Astrocyte (in vitro differentiated cells and primary cell): ENCODE results near the gene METTL26. TPM values are rescaled to one million over a fixed set of nuclear protein-coding genes. Genes with fewer than 3 reads are reported as not detected.
A peak's percentile ranks its signal among the peaks of the same experiment; 100 is the strongest.

Experiments
- DNase-seq: peaks from one replicate; pipeline ENCODE4 v3.0.0-alpha.2; 2010; ENCODE audit warnings: low read depth
- FAIRE-seq: peaks from 2 replicates; lab custom pipeline; 2011; peaks lifted over from hg19 to GRCh38; lab: Jason Lieb, UNC
- H2AFZ ChIP-seq: 2 replicates; pipeline ENCODE4 v1.6.0; 2012; ENCODE audit warnings: low read depth, low read length, inconsistent platforms
- H3K27ac ChIP-seq: 2 replicates; pipeline ENCODE4 v1.5.1; 2011; ENCODE audit warnings: low read depth, low read length, inconsistent platforms
- H3K27me3 ChIP-seq: 2 replicates; pipeline ENCODE4 v1.6.0; 2011; ENCODE audit warnings: low read length, inconsistent platforms; ENCODE audit not compliant: insufficient read depth
- H3K36me3 ChIP-seq: 2 replicates; pipeline ENCODE4 v1.5.1; 2011; ENCODE audit warnings: low read length, inconsistent platforms; ENCODE audit not compliant: insufficient read depth
- H3K4me1 ChIP-seq: 2 replicates; pipeline ENCODE4 v1.5.1; 2011; ENCODE audit warnings: low read length, inconsistent platforms; ENCODE audit not compliant: insufficient read depth
- H3K4me2 ChIP-seq: 2 replicates; pipeline ENCODE4 v1.6.0; 2012; ENCODE audit warnings: low read length, inconsistent platforms
- H3K4me3 ChIP-seq: 2 replicates; pipeline ENCODE4 v1.5.1; 2011; ENCODE audit warnings: low read depth, mild to moderate bottlenecking, low read length, inconsistent platforms; ENCODE audit not compliant: insufficient read depth
- H3K79me2 ChIP-seq: 2 replicates; pipeline ENCODE4 v1.6.0; 2012; ENCODE audit warnings: mild to moderate bottlenecking, low read length, inconsistent platforms; ENCODE audit not compliant: insufficient read depth
- H3K9ac ChIP-seq: 2 replicates; pipeline ENCODE4 v1.6.0; 2012; ENCODE audit warnings: mild to moderate bottlenecking, low read length, inconsistent platforms
- H3K9me3 ChIP-seq: 2 replicates; pipeline ENCODE4 v1.5.1; 2012; ENCODE audit warnings: low read depth, mild to moderate bottlenecking, low read length, inconsistent platforms; ENCODE audit not compliant: insufficient read depth
- H4K20me1 ChIP-seq: 2 replicates; pipeline ENCODE4 v1.6.0; 2012; ENCODE audit warnings: low read length, inconsistent platforms; ENCODE audit not compliant: insufficient read depth
- H3K27ac Mint-ChIP-seq: one replicate; pipeline ENCODE4 v1.8.0; 2021; ENCODE audit warnings: mild to moderate bottlenecking, mixed read lengths; ENCODE audit not compliant: unreplicated experiment
- H3K27me3 Mint-ChIP-seq: one replicate; pipeline ENCODE4 v1.8.0; 2021; ENCODE audit warnings: low read depth, mixed read lengths; ENCODE audit not compliant: unreplicated experiment
- H3K36me3 Mint-ChIP-seq: one replicate; pipeline ENCODE4 v1.8.0; 2021; ENCODE audit warnings: low read depth, mixed read lengths; ENCODE audit not compliant: unreplicated experiment
- H3K4me1 Mint-ChIP-seq: one replicate; pipeline ENCODE4 v1.8.0; 2021; ENCODE audit warnings: low read depth, mixed read lengths; ENCODE audit not compliant: unreplicated experiment
- H3K4me3 Mint-ChIP-seq: one replicate; pipeline ENCODE4 v1.8.0; 2021; ENCODE audit warnings: mild to moderate bottlenecking, moderate library complexity, mixed read lengths; ENCODE audit not compliant: unreplicated experiment
- H3K9me3 Mint-ChIP-seq: one replicate; pipeline ENCODE4 v1.8.0; 2021; ENCODE audit warnings: mild to moderate bottlenecking, mixed read lengths; ENCODE audit not compliant: unreplicated experiment
- CTCF ChIP-seq: IDR thresholded peaks from 2 replicates; pipeline ENCODE4 v1.5.1; 2011; ENCODE audit warnings: low read depth, mild to moderate bottlenecking, inconsistent platforms, low read length, moderate library complexity; ENCODE audit not compliant: insufficient read depth
- EZH2 ChIP-seq: IDR thresholded peaks from 2 replicates; pipeline ENCODE4 v1.6.1; 2012; ENCODE audit warnings: mild to moderate bottlenecking, low read length, inconsistent platforms; ENCODE audit not compliant: insufficient read depth
- total RNA-seq: library from RNA; stranded (reverse); gene quantifications from 2 replicates; pipeline ENCODE4 v1.2.1, GENCODE V29; 2021

The METTL26 gene
- total RNA-seq, 1 donor from 2014 or later, result 56.4 TPM

- H3K9me3 ChIP-seq, result no peaks in the 10 kb centered on the region
- Mint-ChIP-seq H3K4me3 (no peak overlapping the region), H3K9me3 (no peaks in the 10 kb centered on the region), H3K27me3 (no peaks in the 10 kb centered on the region), H3K27ac (peak overlapping the region; percentile 18), H3K36me3 (peaks cover 7% of the 10 kb centered on the region), H3K4me1 (peaks cover 4% of the 10 kb centered on the region)
- H3K4me3 ChIP-seq, result no peak overlapping the region
- H3K4me2 ChIP-seq, result peak overlapping the region; percentile 47
- H3K4me1 ChIP-seq, result peaks cover 35% of the 10 kb centered on the region
- peaks cover 18% of the 10 kb centered on the region for H4K20me1 ChIP-seq
- peak overlapping the region; percentile 73 for H3K27ac ChIP-seq
- H2AFZ ChIP-seq, result no peak overlapping the region
- FAIRE-seq (no peak), DNase-seq (no peak)
- no peaks in the 10 kb centered on the region for H3K36me3 ChIP-seq
- peak overlapping the region; percentile 55 for H3K9ac ChIP-seq
- no peak for TF ChIP-seq CTCF
- no peak for TF ChIP-seq EZH2
- H3K79me2 ChIP-seq, result peaks cover 2% of the 10 kb centered on the region
- no peaks in the 10 kb centered on the region for H3K27me3 ChIP-seq
Observed at GRCh38 chr16:625977-626765, 9.9 kb downstream of the METTL26 start.

- TF ChIP-seq CTCF (no peak), EZH2 (no peak)
- no peak for FAIRE-seq
- peaks cover 4% of the 10 kb centered on the region for H3K4me1 Mint-ChIP-seq
Observed at GRCh38 chr16:625117-625976, 10.8 kb downstream of the METTL26 start.

More at GRCh38 chr16:625117-625976, 10.8 kb downstream of the METTL26 start:
- no peak overlapping the region for H3K9ac ChIP-seq
- peaks cover 2% of the 10 kb centered on the region for H3K79me2 ChIP-seq
- DNase-seq, result no peak
- H3K4me2 ChIP-seq, result no peak overlapping the region
- Mint-ChIP-seq H3K27ac (no peak overlapping the region), H3K4me3 (no peak overlapping the region), H3K9me3 (no peaks in the 10 kb centered on the region), H3K36me3 (peaks cover 7% of the 10 kb centered on the region), H3K27me3 (no peaks in the 10 kb centered on the region)
- no peaks in the 10 kb centered on the region for H3K27me3 ChIP-seq
- H3K4me1 ChIP-seq, result peaks cover 29% of the 10 kb centered on the region
- H2AFZ ChIP-seq, result no peak overlapping the region
- H3K36me3 ChIP-seq, result no peaks in the 10 kb centered on the region
- H3K9me3 ChIP-seq, result no peaks in the 10 kb centered on the region
- H3K4me3 ChIP-seq, result no peak overlapping the region
- H3K27ac ChIP-seq, result no peak overlapping the region
- H4K20me1 ChIP-seq, result peaks cover 22% of the 10 kb centered on the region
